ENCODE results near the gene ZFP57.
"Not testable (repeated sequence)": the region's sequence is repeated elsewhere in the genome, so short reads cannot be mapped to it uniquely, and the experiment has no call there.

Gene ZFP57

GRCh38 chr6:29694637-29695036, 13.7 kb upstream of the ZFP57 start:
- DNase-seq = no peak

- DNase-seq = no peak
Measured at GRCh38 chr6:29685718-29686326, 4.9 kb upstream of the ZFP57 start.

GRCh38 chr6:29681811-29682210, 859 bp upstream of the ZFP57 start:
- no peak for DNase-seq

- no peak for DNase-seq
Measured at GRCh38 chr6:29680416-29680815, 536 bp downstream of the ZFP57 start.

- no peak for DNase-seq
Measured at GRCh38 chr6:29679962-29680361, 990 bp downstream of the ZFP57 start.

- no peak for DNase-seq
Measured at GRCh38 chr6:29678114-29678513, 2.8 kb downstream of the ZFP57 start.

GRCh38 chr6:29676981-29677601, 3.9 kb downstream of the ZFP57 start:
- peak; percentile 37 to 40 for DNase-seq

- DNase-seq = no peak
Measured at GRCh38 chr6:29675561-29675960, 5.4 kb downstream of the ZFP57 start.

GRCh38 chr6:29674008-29674407, 6.9 kb downstream of the ZFP57 start:
- no peak for DNase-seq

GRCh38 chr6:29673161-29673560, 7.8 kb downstream of the ZFP57 start:
- no peak for DNase-seq

GRCh38 chr6:29672116-29672515, 8.8 kb downstream of the ZFP57 start:
- not testable (repeated sequence) for DNase-seq

- DNase-seq = no peak
Measured at GRCh38 chr6:29671026-29671425, 9.9 kb downstream of the ZFP57 start.

- DNase-seq = no peak
Measured at GRCh38 chr6:29667158-29667557, 13.8 kb downstream of the ZFP57 start.

- no peak for DNase-seq
Measured at GRCh38 chr6:29666826-29667130, 14.2 kb downstream of the ZFP57 start.

GRCh38 chr6:29665942-29666825, 14.8 kb downstream of the ZFP57 start:
- DNase-seq = no peak

- DNase-seq = no peak
Measured at GRCh38 chr6:29663300-29664042, 17.5 kb downstream of the ZFP57 start.

GRCh38 chr6:29661502-29662141, 19.3 kb downstream of the ZFP57 start:
- not testable (repeated sequence) for DNase-seq

GRCh38 chr6:29661071-29661470, 19.9 kb downstream of the ZFP57 start:
- DNase-seq = no peak

- DNase-seq = no peak
Measured at GRCh38 chr6:29656798-29657197, 24.2 kb downstream of the ZFP57 start, which contains the start of gene MOG. Gene MOG, plus strand, starts transcription at chr6:29657092. Its CDS starts 118 bp downstream, at chr6:29657210.

GRCh38 chr6:29656157-29656556, 24.8 kb downstream of the ZFP57 start:
- DNase-seq = no peak

- no peak for DNase-seq
Measured at GRCh38 chr6:29655658-29656057, 25.3 kb downstream of the ZFP57 start.

GRCh38 chr6:29653452-29654038, 27.4 kb downstream of the ZFP57 start:
- peak; percentile 48 to 75 for DNase-seq

Measured in inflammatory macrophage treated with lipopolysaccharide for 1 hour (primary cell).